ENCODE data around the gene KIAA0753.

KIAA0753 gene

DNA sequence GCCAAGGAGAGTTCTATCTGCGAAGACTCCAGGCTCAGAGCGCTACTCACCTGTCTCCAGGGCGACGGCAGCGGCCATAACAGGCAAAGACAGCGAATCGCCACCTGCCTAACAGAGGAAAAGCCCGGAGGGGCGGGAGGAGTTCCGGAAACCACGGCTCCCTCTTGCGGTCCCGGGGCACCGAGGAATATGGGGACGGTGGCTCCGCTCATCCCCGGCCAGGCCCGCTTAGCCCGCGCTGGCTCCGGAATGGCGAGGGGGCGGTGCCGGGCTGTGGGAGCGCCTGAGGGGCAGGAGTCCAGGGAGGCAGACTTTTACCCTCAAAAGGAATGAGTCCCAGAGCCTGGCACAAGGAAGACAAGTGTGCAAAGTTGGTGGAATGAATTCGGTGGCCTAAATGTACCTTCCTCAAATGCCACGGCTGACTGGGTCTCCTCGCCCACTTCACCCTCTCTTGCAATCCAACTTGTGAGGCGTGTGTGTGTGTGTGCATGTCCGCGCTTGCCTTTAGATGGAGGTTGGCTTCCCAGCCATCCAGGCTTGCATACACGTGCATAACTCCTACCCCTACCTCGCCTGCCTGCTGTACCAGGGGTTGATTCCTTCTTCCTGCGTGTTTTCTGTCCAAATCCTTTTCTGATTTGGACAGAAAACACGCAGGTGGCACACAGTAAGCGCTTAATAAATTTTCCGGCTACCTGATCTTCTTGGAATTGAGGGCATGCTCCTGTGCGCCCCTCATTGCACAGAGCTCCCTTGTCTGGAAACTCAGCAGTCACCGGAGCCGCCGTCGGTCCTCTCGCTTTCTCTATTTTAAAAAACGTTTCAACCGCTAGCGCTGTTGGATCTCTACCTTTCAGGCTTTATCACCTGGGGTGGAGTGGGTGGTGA lies 14.6 kb upstream of the KIAA0753 start:
- no peak overlapping the region for H3K27ac ChIP-seq (replicated peaks)
- no peak for DNase-seq (ENCODE audit: low read depth in 1 of 2, low spot score in 1 of 2)
- no peaks in the 10 kb centered on the region for H3K27me3 ChIP-seq (ENCODE audit: insufficient read depth, poor library complexity, severe bottlenecking)
- TF ChIP-seq CTCF (IDR thresholded peaks at IDR 0.05; ENCODE audit: insufficient read depth, low read length) (no peak), POLR2AphosphoS5 (IDR thresholded peaks at IDR 0.05; ENCODE audit: low read depth) (no peak), GABPA (IDR thresholded peaks at IDR 0.05; ENCODE audit: low read depth) (no peak), SPI1 (IDR thresholded peaks at IDR 0.05; ENCODE audit: borderline replicate concordance, low read depth) (no peak)
- TF ChIP-seq, protein P1, sequence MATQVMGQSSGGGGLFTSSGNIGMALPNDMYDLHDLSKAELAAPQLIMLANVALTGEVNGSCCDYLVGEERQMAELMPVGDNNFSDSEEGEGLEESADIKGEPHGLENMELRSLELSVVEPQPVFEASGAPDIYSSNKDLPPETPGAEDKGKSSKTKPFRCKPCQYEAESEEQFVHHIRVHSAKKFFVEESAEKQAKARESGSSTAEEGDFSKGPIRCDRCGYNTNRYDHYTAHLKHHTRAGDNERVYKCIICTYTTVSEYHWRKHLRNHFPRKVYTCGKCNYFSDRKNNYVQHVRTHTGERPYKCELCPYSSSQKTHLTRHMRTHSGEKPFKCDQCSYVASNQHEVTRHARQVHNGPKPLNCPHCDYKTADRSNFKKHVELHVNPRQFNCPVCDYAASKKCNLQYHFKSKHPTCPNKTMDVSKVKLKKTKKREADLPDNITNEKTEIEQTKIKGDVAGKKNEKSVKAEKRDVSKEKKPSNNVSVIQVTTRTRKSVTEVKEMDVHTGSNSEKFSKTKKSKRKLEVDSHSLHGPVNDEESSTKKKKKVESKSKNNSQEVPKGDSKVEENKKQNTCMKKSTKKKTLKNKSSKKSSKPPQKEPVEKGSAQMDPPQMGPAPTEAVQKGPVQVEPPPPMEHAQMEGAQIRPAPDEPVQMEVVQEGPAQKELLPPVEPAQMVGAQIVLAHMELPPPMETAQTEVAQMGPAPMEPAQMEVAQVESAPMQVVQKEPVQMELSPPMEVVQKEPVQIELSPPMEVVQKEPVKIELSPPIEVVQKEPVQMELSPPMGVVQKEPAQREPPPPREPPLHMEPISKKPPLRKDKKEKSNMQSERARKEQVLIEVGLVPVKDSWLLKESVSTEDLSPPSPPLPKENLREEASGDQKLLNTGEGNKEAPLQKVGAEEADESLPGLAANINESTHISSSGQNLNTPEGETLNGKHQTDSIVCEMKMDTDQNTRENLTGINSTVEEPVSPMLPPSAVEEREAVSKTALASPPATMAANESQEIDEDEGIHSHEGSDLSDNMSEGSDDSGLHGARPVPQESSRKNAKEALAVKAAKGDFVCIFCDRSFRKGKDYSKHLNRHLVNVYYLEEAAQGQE (IDR thresholded peaks at IDR 0.05; ENCODE audit: insufficient replicate concordance, low read depth) = no peak
- H3K4me3 ChIP-seq (replicated peaks; ENCODE audit: insufficient read depth, low read length) = no peak overlapping the region

DNA sequence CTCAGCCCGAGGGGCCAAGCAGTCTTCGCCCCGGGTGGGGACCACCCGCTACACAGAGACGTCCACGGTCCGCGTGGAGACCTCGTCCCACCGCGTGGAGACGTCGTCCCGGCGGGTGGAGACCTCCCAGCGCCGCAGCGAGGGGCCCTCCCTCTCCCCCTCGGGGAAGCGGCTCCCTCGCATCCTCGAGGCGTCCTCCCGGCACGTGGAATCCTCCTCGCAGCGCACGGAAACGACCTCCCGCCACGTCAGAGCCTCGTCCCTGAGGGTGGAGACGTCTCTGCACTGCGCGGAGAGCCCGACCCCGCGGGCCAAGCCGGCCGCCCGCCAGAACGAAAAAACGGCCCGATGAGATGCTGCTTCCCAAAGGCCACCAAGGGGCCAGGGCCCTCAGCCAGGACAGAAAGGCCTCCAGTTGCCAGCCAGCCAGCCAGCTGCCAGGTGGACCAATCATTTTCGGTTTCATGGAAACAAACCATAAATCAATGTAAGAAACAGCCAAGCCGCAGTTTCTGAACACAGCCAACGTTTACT lies 11.5 kb upstream of the KIAA0753 start:
- no peak for DNase-seq (ENCODE audit: low read depth in 1 of 2, low spot score in 1 of 2)
- no peak for TF ChIP-seq POLR2AphosphoS5 (IDR thresholded peaks at IDR 0.05; ENCODE audit: low read depth)
- no peak for TF ChIP-seq GABPA (IDR thresholded peaks at IDR 0.05; ENCODE audit: low read depth)
- TF ChIP-seq SPI1 (IDR thresholded peaks at IDR 0.05; ENCODE audit: borderline replicate concordance, low read depth) = no peak
- TF ChIP-seq, protein P1 (IDR thresholded peaks at IDR 0.05; ENCODE audit: insufficient replicate concordance, low read depth) = no peak
- TF ChIP-seq CTCF (IDR thresholded peaks at IDR 0.05; ENCODE audit: insufficient read depth, low read length) = no peak
- Histone ChIP-seq H3K4me3 (replicated peaks; ENCODE audit: insufficient read depth, low read length) (peak overlapping the region; percentile 55), H3K27me3 (ENCODE audit: insufficient read depth, poor library complexity, severe bottlenecking) (no peaks in the 10 kb centered on the region), H3K27ac (replicated peaks) (peak overlapping the region; percentile 96)

- peak within 1 kb of the TSS; percentile 96 for H3K27ac ChIP-seq (replicated peaks)
- TF ChIP-seq POLR2AphosphoS5 (IDR thresholded peaks at IDR 0.05; ENCODE audit: low read depth) (peak; percentile 53), GABPA (IDR thresholded peaks at IDR 0.05; ENCODE audit: low read depth) (peak; percentile 72)
- TF ChIP-seq, protein P1 (IDR thresholded peaks at IDR 0.05; ENCODE audit: insufficient replicate concordance, low read depth) = no peak
Measured at GRCh38 chr17:6651354-6651918, 10.9 kb upstream of the KIAA0753 start, which contains the start of the genes C17orf100 and MED31. Gene C17orf100, plus strand, starts transcription at chr17:6651762. Its CDS starts 152 bp downstream, at chr17:6651914. Gene MED31, minus strand, starts transcription at chr17:6651605. Its CDS starts 77 bp downstream, at chr17:6651528.

More at GRCh38 chr17:6651354-6651918, 10.9 kb upstream of the KIAA0753 start, which contains the start of the genes C17orf100 and MED31:
- peak; percentile 77 to 89 for DNase-seq (ENCODE audit: low read depth in 1 of 2, low spot score in 1 of 2)
- Histone ChIP-seq H3K27me3 (ENCODE audit: insufficient read depth, poor library complexity, severe bottlenecking) (no peaks in the 10 kb centered on the region), H3K4me3 (replicated peaks; ENCODE audit: insufficient read depth, low read length) (peak within 1 kb of the TSS; percentile 55)

Measured in HL-60 (cell line).